SK-N-SH (cell line): ENCODE results near the gene IPCEF1. TPM values are rescaled to one million over a fixed set of nuclear protein-coding genes. Genes with fewer than 3 reads are reported as not detected.

Source experiments
- CTCF ChIA-PET: fragments of 300-600, 350-600 bp; formaldehyde crosslinking; extraction: SDS; loops from one replicate; lab custom pipeline; 2021; lab: Yijun Ruan, JAX
- POLR2A ChIA-PET: fragments of 350-600 bp; sonication (Branson Sonifier 250); formaldehyde crosslinking; extraction: SDS; loops from one replicate; lab custom pipeline; 2020; ENCODE audit warnings: antibody characterized with exemption, inconsistent platforms; lab: Yijun Ruan, JAX
- DNase-seq: peaks from one replicate; pipeline ENCODE4 v3.0.0; 2012
- H2AFZ ChIP-seq: fragments of 200-600 bp; sonication (generic); 2 replicates; pipeline ENCODE4 v1.8.1; 2016; ENCODE audit warnings: antibody characterized with exemption, mild to moderate bottlenecking, low read depth
- H3F3A ChIP-seq: fragments of 200-600 bp; sonication (generic); replicated peaks from 2 replicates; pipeline ENCODE3; 2016; ENCODE audit warnings: antibody characterized with exemption, mild to moderate bottlenecking; ENCODE audit not compliant: insufficient read depth
- H3K27ac ChIP-seq, 2 experiments: fragments of 200-500 bp in 1 of 2; fragments of 200-600 bp in 1 of 2; sonication (Bioruptor generic) in 1 of 2; sonication (generic), shearing (Covaris generic) in 1 of 2; 2 replicates each; pipeline versions ENCODE4 v1.5.1 to v1.6.1; 2014 to 2016; ENCODE audit warnings: low read depth in 2 of 2, inconsistent platforms in 1 of 2, low read length in 1 of 2, mild to moderate bottlenecking in 1 of 2, mixed read lengths in 1 of 2
- H3K27me3 ChIP-seq: fragments of 200-600 bp; sonication (generic), shearing (Covaris generic); 2 replicates; pipeline ENCODE4 v1.6.1; 2016; ENCODE audit warnings: mixed run types; ENCODE audit not compliant: insufficient read depth
- H3K36me3 ChIP-seq, 2 experiments: fragments of 200-500 bp in 1 of 2; fragments of 200-600 bp in 1 of 2; sonication (Bioruptor generic) in 1 of 2; sonication (generic) in 1 of 2; replicated peaks in 1 of 2; 2 replicates each; pipeline versions ENCODE3 to v1.5.1; 2014 to 2016; ENCODE audit warnings: low read length in 1 of 2, mild to moderate bottlenecking in 1 of 2; ENCODE audit not compliant: insufficient read depth in 2 of 2, control insufficient read depth in 1 of 2
- H3K4me1 ChIP-seq, 2 experiments: fragments of 200-500 bp in 1 of 2; fragments of 200-600 bp in 1 of 2; sonication (Bioruptor generic) in 1 of 2; sonication (generic), shearing (Covaris generic) in 1 of 2; 2 replicates each; pipeline versions ENCODE4 v1.5.1 to v1.6.1; 2014 to 2016; ENCODE audit warnings: low read depth in 1 of 2, low read length in 1 of 2, mixed run types in 1 of 2; ENCODE audit not compliant: insufficient read depth in 2 of 2, control insufficient read depth in 1 of 2
- H3K4me2 ChIP-seq: fragments of 200-600 bp; sonication (generic), shearing (Covaris generic); 2 replicates; pipeline ENCODE4 v1.6.1; 2017; ENCODE audit warnings: mixed run types
- H3K4me3 ChIP-seq, 2 experiments: fragments of 200-500 bp in 1 of 2; fragments of 200-600 bp in 1 of 2; sonication (Bioruptor generic) in 1 of 2; sonication (generic), shearing (Covaris generic) in 1 of 2; 2 replicates each; pipeline versions ENCODE4 v1.5.1 to v1.8.1; 2014 to 2016; ENCODE audit warnings: low read depth in 2 of 2, inconsistent platforms in 1 of 2, low read length in 1 of 2, mild to moderate bottlenecking in 1 of 2, mixed read lengths in 1 of 2, moderate library complexity in 1 of 2
- H3K79me2 ChIP-seq: fragments of 200-600 bp; sonication (generic); 2 replicates; pipeline ENCODE4 v1.8.1; 2017; ENCODE audit warnings: mild to moderate bottlenecking; ENCODE audit not compliant: insufficient read depth
- H3K9ac ChIP-seq: fragments of 200-600 bp; sonication (generic); 2 replicates; pipeline ENCODE4 v1.6.1; 2017; ENCODE audit warnings: mixed run types
- H3K9me2 ChIP-seq: fragments of 200-600 bp; sonication (generic); 2 replicates; pipeline ENCODE4 v1.6.1; 2017; ENCODE audit warnings: mixed run types
- H3K9me3 ChIP-seq: fragments of 200-600 bp; sonication (generic); 2 replicates; pipeline ENCODE4 v1.6.1; 2017; ENCODE audit warnings: mixed run types, mild to moderate bottlenecking, moderate library complexity
- H4K20me1 ChIP-seq: fragments of 200-600 bp; sonication (generic); 2 replicates; pipeline ENCODE4 v1.6.1; 2017; ENCODE audit warnings: mild to moderate bottlenecking, mixed run types; ENCODE audit not compliant: insufficient read depth
- ELF1 ChIP-seq: IDR thresholded peaks from 2 replicates; pipeline ENCODE4 v1.4.0; 2012
- EZH2phosphoT487 ChIP-seq: fragments of 200-600 bp; sonication (generic); IDR thresholded peaks from 2 replicates; pipeline ENCODE4 v1.6.1; 2017; ENCODE audit warnings: low read depth, mixed run types, mild to moderate bottlenecking, antibody characterized with exemption, moderate library complexity, borderline replicate concordance
- GABPA ChIP-seq: IDR thresholded peaks from 2 replicates; pipeline ENCODE4 v1.4.0; 2012; ENCODE audit warnings: low read depth, mild to moderate bottlenecking
- MEF2A ChIP-seq: IDR thresholded peaks from 2 replicates; pipeline ENCODE4 v1.4.0; 2012; ENCODE audit warnings: low read depth, borderline replicate concordance
- MXI1 ChIP-seq: IDR thresholded peaks from 2 replicates; pipeline ENCODE4 v1.6.1; 2012; ENCODE audit warnings: mild to moderate bottlenecking, low read depth, low read length, improper control_type of control experiment
- NFIC ChIP-seq: IDR thresholded peaks from 2 replicates; pipeline ENCODE4 v1.4.0; 2012; ENCODE audit warnings: borderline replicate concordance
- PBX3 ChIP-seq: IDR thresholded peaks from 2 replicates; pipeline ENCODE4; 2012
- RFX5 ChIP-seq: IDR thresholded peaks from 2 replicates; pipeline ENCODE4 v1.6.1; 2012; ENCODE audit warnings: mild to moderate bottlenecking, improper control_type of control experiment, low read length
- RXRA ChIP-seq: IDR thresholded peaks from 2 replicates; pipeline ENCODE4 v1.4.0; 2012; ENCODE audit warnings: low read depth, mild to moderate bottlenecking, borderline replicate concordance
- SMC3 ChIP-seq: IDR thresholded peaks from 2 replicates; pipeline ENCODE4 v1.6.1; 2012; ENCODE audit warnings: low read depth, low read length, improper control_type of control experiment
- TEAD4 ChIP-seq: IDR thresholded peaks from 2 replicates; pipeline ENCODE4 v1.4.0; 2012; ENCODE audit warnings: mild to moderate bottlenecking, borderline replicate concordance; ENCODE audit not compliant: insufficient read depth
- ZBTB33 ChIP-seq: IDR thresholded peaks from 2 replicates; pipeline ENCODE4 v1.4.0; 2012; ENCODE audit warnings: low read depth, borderline replicate concordance
- WGBS: methylation state at CpG from one replicate; pipeline ENCODE4 v1.1.6; 2017; ENCODE audit warnings: low lambda C conversion rate; 5-methylcytosine and 5-hydroxymethylcytosine counted together
- polyA plus RNA-seq, 3 experiments: library from polyadenylated mRNA; depleted of rRNA; stranded (reverse); fragments of >200 nt; gene quantifications; 2 replicates each; pipeline ENCODE4 v1.2.3, GENCODE V29; 2012
- TF ChIP-seq, protein P1 (sequence below): IDR thresholded peaks from 2 replicates; pipeline ENCODE4 v1.6.1; 2012; ENCODE audit warnings: mild to moderate bottlenecking, low read depth, low read length, moderate library complexity

IPCEF1 gene
- polyA plus RNA-seq, 1 of the 3 experiments (the other 2 are of a cell fraction), result not detected

GRCh38 chr6:154382740-154383139, 26.1 kb upstream of the IPCEF1 start:
- Histone ChIP-seq H3K4me3 (no peak overlapping the region), H3K27ac (no peak overlapping the region), H2AFZ (no peak overlapping the region), H4K20me1 (no peaks in the 10 kb centered on the region), H3K4me2 (no peak overlapping the region), H3K79me2 (no peaks in the 10 kb centered on the region), H3K27me3 (no peaks in the 10 kb centered on the region), H3K9me3 (no peaks in the 10 kb centered on the region), H3K36me3 (no peaks in the 10 kb centered on the region), H3F3A (peaks cover 16% of the 10 kb centered on the region), H3K4me1 (peaks cover 0 to 6% of the 10 kb centered on the region in 2 experiments; a peak in 1 of 4 replicates), H3K9ac (no peak overlapping the region), H3K9me2 (no peaks in the 10 kb centered on the region)
- DNase-seq, result no peak
- ChIA-PET CTCF (interaction anchor here (0.7 kb wide), 1 partner anchor 160 kb away, joined by 3 read pairs; no protein-coding TSS in a partner anchor), POLR2A (no interaction called here)
- TF ChIP-seq EZH2phosphoT487 (no peak), RFX5 (no peak), ZBTB33 (no peak), SMC3 (no peak), ELF1 (no peak), PBX3 (no peak), RXRA (no peak), NFIC (no peak), MEF2A (no peak), TEAD4 (no peak), GABPA (no peak), MXI1 (no peak)
- TF ChIP-seq, protein P1, sequence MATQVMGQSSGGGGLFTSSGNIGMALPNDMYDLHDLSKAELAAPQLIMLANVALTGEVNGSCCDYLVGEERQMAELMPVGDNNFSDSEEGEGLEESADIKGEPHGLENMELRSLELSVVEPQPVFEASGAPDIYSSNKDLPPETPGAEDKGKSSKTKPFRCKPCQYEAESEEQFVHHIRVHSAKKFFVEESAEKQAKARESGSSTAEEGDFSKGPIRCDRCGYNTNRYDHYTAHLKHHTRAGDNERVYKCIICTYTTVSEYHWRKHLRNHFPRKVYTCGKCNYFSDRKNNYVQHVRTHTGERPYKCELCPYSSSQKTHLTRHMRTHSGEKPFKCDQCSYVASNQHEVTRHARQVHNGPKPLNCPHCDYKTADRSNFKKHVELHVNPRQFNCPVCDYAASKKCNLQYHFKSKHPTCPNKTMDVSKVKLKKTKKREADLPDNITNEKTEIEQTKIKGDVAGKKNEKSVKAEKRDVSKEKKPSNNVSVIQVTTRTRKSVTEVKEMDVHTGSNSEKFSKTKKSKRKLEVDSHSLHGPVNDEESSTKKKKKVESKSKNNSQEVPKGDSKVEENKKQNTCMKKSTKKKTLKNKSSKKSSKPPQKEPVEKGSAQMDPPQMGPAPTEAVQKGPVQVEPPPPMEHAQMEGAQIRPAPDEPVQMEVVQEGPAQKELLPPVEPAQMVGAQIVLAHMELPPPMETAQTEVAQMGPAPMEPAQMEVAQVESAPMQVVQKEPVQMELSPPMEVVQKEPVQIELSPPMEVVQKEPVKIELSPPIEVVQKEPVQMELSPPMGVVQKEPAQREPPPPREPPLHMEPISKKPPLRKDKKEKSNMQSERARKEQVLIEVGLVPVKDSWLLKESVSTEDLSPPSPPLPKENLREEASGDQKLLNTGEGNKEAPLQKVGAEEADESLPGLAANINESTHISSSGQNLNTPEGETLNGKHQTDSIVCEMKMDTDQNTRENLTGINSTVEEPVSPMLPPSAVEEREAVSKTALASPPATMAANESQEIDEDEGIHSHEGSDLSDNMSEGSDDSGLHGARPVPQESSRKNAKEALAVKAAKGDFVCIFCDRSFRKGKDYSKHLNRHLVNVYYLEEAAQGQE, result no peak
- WGBS, result 87% methylated on average over 8 of the region's 8 CpGs
